Prostate gland (tissue), 2 donors: Measurements from ENCODE around the gene TMEM131L.

ENCODE experiments used
- CTCF ChIP-seq, 4 experiments: fragments of 200-600 bp in 2 of 4; fragments of 450-650 bp in 2 of 4; sonication (generic) in 2 of 4; IDR thresholded peaks; 1 replicate in 3 of 4; 2 replicates in 1 of 4; pipeline ENCODE4 v1.5.1; 2016 to 2019; ENCODE audit warnings: antibody characterized with exemption in 4 of 4, mild to moderate bottlenecking in 2 of 4, moderate library complexity in 2 of 4
- POLR2A ChIP-seq: fragments of 450-650 bp; IDR thresholded peaks from one replicate; pipeline ENCODE4 v1.6.1; 2016; ENCODE audit warnings: antibody characterized with exemption, mild to moderate bottlenecking
- POLR2AphosphoS5 ChIP-seq: sonication (generic); formaldehyde crosslinking; IDR thresholded peaks from one replicate; pipeline ENCODE4 v1.6.1; 2017; ENCODE audit warnings: antibody characterized with exemption

GRCh38 chr4:153591441-153591840 is 125.3 kb downstream of the TMEM131L start:
- TF ChIP-seq CTCF (IDR thresholded peaks at IDR 0.05) (no peak), POLR2AphosphoS5 (no peak), POLR2A (no peak)
